Putamen (tissue), 1 donor: ENCODE measurements around the gene ZNF669.
A peak's percentile ranks its signal among the peaks of the same experiment; 100 is the strongest.

Source experiments
- DNase-seq: peaks from one replicate; pipeline ENCODE4 v3.0.0-alpha.2; 2016; ENCODE audit warnings: low spot score

Gene ZNF669

GRCh38 chr1:247111259-247111699 is 7.1 kb upstream of the ZNF669 start:
- no peak for DNase-seq

- peak; percentile 28 for DNase-seq
Measured at GRCh38 chr1:247110627-247111258, 6.6 kb upstream of the ZNF669 start.

DNA sequence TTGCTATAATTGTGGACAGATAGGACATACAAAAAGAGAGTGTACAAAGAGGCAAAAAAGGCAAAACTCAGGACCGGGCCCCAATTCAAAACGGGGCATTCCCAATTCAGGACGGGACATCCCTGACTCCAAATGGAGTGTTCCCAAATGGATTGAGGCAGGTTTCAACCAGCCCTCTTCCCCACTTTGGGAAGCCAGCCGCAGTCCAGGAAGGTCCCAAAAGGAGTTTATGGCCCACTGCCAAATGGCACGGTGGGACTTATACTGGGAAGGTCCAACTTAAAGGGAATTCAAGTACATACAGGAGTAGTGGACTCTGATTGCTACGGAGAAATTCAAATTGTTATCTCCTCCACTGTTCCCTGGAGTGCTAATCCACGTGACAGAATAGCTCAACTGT is 3.5 kb upstream of the ZNF669 start:
- DNase-seq = no peak

- DNase-seq = no peak
Measured at GRCh38 chr1:247105966-247106365, 1.8 kb upstream of the ZNF669 start.

DNA sequence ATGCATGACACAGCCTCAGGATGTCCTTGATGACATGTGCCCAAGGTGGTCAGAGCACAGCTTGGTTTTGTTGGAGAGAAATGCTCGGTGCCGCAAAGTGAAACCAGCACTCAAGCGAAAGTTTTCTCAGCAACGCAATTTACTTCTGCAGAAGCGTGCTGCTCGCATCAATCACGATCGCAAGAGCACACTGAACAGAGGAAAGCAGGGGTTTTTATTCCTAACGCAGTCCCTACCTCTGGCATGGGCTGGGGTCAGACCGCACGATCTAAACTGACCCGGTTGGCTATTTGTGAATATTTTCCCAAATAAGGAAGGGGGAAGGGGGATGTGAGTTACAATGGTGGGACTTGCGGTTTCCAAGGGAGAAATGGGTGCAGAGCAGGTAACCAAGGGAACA is 809 bp upstream of the ZNF669 start:
- DNase-seq = peak; percentile 18

GRCh38 chr1:247102381-247102780 is 1.8 kb downstream of the ZNF669 start:
- DNase-seq = no peak

GRCh38 chr1:247100676-247101279 is 3.4 kb downstream of the ZNF669 start:
- no peak for DNase-seq

- no peak for DNase-seq
Measured at GRCh38 chr1:247096958-247097357, 7.2 kb downstream of the ZNF669 start.

- DNase-seq = no peak
Measured at GRCh38 chr1:247096544-247096943, 7.6 kb downstream of the ZNF669 start.

- DNase-seq = no peak
Measured at GRCh38 chr1:247096112-247096511, 8.0 kb downstream of the ZNF669 start.

DNA sequence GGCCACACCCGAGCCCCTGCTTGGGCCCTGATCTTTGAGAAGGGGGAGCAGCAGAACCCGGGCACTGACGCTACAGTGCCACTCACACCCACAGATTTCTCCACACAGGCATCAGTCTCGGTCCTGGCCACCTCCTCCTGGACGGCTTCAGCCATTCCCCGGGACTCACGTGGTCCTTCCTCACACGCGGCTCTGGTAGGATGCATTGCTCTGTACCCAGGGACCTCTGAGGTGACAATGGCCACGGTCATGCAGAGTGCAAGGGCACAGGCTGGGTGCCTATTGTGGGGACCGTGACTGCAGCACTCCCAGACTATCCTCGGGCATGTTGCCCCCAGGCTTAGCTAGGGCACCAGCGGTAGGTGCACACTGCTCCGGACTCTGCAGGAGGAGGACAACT is 13.7 kb downstream of the ZNF669 start:
- DNase-seq = no peak

GRCh38 chr1:247089616-247090375 is 14.4 kb downstream of the ZNF669 start:
- DNase-seq = no peak

DNA sequence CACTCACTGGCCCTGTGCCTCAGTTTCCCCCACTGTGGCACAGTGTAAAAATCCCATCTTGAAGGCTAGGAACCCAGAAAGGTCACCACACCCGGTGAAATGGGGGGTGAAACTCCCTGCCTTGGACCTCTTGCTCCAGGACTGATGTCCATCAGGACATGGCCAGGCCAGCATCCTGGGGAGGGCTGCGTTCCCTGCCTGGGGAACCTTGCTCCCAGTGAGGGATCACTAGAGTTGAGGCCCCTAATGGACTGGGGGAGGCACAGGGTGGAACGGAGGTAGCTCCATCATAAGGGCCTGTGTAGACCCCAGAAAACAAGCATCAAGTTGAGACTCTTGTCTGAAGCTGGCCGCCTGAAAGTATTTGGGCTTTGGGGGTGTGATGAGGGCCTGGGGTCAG is 15.2 kb downstream of the ZNF669 start:
- no peak for DNase-seq

GRCh38 chr1:247087256-247087655 is 16.9 kb downstream of the ZNF669 start:
- DNase-seq = no peak

DNA sequence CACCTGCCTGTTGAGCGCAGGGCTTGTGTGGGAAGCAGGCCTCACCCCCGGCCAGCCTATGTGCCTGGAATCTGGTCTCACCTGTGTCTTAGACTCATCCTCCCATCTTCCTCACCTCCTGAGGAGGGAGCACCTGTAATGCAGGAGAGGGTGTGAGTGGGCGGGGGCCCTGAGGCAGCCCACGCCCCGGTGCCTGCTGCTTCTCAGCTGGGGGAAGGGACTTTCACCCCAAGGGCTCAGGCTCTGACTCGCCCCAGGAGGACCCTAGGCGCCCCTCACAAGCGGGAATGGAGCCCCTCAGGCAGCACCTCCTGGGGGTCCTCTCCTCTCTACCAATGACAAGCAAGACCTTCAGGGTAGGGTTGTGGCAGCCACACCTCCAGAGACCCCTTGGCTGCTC is 18.8 kb downstream of the ZNF669 start:
- DNase-seq = no peak

- no peak for DNase-seq
Measured at GRCh38 chr1:247084771-247085170, 19.4 kb downstream of the ZNF669 start.

GRCh38 chr1:247079141-247079874 is 24.8 kb downstream of the ZNF669 start:
- no peak for DNase-seq

DNA sequence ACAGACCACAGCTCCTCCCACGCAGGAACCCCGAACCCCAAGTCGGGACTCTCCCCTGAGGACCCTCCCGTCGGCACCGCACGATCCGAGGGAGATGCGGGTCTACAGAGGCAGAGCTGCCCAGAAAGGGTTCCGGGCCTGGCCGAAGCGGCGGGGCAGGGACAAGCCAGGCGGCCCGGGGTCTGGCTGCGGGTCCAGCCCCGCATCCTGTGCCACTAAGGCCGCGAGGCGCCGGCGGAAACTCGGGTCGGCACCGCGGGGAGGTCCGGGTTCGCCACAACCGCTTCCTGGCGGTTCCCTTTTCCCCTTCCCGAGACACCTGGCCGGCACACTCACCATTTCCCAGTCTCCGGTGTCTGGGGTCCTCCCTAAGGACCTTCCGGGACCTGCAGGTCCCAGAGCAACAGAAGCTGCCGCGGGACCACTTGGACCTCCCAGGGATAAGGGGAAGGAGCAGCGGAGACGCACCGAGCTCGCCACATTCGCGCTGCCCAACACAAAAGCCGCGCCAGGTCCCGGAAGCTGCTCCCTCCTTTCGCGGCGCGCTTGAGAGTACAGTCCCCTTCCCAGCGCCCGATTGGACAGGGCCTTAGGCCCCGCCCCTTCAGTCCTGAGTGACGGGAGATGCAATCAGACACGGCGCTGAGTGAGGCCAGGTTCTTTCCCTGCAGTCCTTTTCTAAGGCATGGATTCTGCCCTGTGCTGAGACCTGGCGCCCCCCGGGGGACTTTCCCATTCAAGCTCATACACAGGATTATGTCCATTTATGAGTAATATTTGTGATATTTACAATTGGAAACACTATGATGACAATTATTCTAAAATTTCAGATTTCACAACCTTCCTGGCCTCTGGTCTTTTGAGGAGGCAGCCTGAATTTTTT is 25.7 kb downstream of the ZNF669 start, which contains the start of gene ZNF670:
TSS of gene ZNF670 (minus strand) at position 554 of the 883 bp plus-strand sequence. CDS start at position 339, 215 bp downstream.
- DNase-seq = peak; percentile 94

GRCh38 chr1:247077876-247078257 is 26.3 kb downstream of the ZNF669 start:
- DNase-seq = no peak

DNA sequence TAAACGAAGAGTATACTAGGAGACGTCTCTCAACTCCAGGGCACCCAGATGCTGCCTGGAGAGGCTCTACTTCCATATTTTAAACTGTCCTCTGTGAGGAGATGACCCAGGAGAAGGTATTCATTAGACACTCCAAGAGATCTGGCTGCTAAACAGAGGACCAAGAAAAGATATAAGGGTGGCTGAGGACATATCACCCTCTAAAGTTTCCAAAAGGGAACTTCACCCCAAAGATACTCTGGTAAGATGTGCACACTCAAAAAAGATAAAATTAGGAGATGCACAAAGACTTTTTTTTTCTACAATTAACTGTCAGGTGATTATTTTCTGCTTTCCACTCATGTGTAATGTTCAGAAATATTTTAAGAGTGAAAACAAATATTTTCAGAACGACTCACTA is 26.9 kb downstream of the ZNF669 start:
- DNase-seq = no peak

GRCh38 chr1:247070645-247071044 is 33.5 kb downstream of the ZNF669 start:
- DNase-seq = no peak
